GM12801 (cell line): ENCODE results near the gene IQGAP1.

ENCODE experiments used
- TF ChIP-seq, protein P1 (sequence below): IDR thresholded peaks from one replicate; pipeline ENCODE4 v1.5.1; 2011; ENCODE audit warnings: control low read depth; ENCODE audit not compliant: insufficient read length; ENCODE audit errors: extremely low read depth

The IQGAP1 gene, protein sequence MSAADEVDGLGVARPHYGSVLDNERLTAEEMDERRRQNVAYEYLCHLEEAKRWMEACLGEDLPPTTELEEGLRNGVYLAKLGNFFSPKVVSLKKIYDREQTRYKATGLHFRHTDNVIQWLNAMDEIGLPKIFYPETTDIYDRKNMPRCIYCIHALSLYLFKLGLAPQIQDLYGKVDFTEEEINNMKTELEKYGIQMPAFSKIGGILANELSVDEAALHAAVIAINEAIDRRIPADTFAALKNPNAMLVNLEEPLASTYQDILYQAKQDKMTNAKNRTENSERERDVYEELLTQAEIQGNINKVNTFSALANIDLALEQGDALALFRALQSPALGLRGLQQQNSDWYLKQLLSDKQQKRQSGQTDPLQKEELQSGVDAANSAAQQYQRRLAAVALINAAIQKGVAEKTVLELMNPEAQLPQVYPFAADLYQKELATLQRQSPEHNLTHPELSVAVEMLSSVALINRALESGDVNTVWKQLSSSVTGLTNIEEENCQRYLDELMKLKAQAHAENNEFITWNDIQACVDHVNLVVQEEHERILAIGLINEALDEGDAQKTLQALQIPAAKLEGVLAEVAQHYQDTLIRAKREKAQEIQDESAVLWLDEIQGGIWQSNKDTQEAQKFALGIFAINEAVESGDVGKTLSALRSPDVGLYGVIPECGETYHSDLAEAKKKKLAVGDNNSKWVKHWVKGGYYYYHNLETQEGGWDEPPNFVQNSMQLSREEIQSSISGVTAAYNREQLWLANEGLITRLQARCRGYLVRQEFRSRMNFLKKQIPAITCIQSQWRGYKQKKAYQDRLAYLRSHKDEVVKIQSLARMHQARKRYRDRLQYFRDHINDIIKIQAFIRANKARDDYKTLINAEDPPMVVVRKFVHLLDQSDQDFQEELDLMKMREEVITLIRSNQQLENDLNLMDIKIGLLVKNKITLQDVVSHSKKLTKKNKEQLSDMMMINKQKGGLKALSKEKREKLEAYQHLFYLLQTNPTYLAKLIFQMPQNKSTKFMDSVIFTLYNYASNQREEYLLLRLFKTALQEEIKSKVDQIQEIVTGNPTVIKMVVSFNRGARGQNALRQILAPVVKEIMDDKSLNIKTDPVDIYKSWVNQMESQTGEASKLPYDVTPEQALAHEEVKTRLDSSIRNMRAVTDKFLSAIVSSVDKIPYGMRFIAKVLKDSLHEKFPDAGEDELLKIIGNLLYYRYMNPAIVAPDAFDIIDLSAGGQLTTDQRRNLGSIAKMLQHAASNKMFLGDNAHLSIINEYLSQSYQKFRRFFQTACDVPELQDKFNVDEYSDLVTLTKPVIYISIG (N-terminal part only)

GRCh38 chr15:90387534-90388461, at the start of gene IQGAP1:
IQGAP1 (plus strand) TSS chr15:90388242; CDS start chr15:90388342, 100 bp downstream.
- TF ChIP-seq, protein P1, sequence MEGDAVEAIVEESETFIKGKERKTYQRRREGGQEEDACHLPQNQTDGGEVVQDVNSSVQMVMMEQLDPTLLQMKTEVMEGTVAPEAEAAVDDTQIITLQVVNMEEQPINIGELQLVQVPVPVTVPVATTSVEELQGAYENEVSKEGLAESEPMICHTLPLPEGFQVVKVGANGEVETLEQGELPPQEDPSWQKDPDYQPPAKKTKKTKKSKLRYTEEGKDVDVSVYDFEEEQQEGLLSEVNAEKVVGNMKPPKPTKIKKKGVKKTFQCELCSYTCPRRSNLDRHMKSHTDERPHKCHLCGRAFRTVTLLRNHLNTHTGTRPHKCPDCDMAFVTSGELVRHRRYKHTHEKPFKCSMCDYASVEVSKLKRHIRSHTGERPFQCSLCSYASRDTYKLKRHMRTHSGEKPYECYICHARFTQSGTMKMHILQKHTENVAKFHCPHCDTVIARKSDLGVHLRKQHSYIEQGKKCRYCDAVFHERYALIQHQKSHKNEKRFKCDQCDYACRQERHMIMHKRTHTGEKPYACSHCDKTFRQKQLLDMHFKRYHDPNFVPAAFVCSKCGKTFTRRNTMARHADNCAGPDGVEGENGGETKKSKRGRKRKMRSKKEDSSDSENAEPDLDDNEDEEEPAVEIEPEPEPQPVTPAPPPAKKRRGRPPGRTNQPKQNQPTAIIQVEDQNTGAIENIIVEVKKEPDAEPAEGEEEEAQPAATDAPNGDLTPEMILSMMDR, result no peak

DNA sequence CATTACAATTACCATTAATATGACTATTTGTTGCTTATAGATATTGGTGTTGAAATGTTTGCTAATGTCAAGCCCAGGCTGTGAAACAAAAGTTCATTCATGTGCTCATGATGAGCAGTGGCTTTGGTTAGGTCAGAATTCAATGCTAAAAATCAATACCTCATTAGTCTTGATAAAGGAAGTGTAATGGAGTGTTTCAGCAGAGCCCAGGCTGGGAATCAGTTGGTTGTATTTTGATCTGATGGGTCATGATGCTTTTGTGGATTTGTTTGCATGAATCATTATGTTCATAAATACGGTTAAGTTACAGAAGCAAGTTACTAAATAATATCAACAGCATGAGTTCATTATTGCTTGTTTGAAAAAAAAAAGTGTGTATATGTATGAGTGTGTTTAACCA, 49.5 kb upstream of the IQGAP1 start:
- TF ChIP-seq, protein P1, result no peak

DNA sequence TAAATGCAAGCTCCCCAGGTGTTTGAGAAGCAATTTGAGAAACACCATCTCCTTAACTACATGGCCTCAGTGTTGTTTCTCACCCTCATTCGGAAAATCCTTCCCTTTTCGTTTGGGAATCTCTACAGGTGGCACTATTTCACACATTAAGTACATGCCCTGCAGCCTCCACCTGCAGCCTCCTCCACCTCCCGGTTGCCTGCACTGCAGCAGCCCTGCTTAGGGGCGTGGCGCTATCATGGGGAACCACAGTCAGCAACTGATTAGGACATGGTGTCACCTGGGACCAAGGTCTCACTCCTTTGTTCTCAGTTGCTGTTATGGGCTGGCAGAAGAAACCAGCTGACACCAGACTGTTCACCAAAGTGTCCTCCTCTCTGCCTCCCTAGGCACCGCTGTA, 47.7 kb upstream of the IQGAP1 start:
- TF ChIP-seq, protein P1, result no peak

- TF ChIP-seq, protein P1, result no peak
Observed at GRCh38 chr15:90343302-90343790, 44.7 kb upstream of the IQGAP1 start.

DNA sequence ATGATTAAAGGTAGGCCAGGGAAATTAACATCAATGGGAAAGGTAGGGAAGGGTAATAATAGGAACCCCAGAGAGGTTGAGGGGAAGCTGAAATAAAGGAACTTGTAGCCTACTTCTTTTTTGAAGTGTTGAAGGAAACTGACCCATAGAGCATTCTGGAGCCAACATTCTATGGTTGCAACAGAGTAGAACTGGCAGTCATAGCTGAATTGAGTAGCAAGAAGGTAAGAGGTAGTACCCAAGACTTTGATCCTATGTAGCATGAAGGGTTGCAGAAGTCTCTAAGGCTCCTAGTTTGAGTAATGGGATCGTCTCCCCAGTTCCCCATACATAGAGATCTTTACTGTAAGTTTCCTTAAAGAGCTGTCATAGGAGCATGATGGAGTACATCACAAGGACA, 43.4 kb upstream of the IQGAP1 start:
- TF ChIP-seq, protein P1, result no peak

- TF ChIP-seq, protein P1, result no peak
Observed at GRCh38 chr15:90345857-90346256, 42.2 kb upstream of the IQGAP1 start.
